PC-3 (cell line): Measurements from ENCODE around the gene PCGF2. TPM values are rescaled to one million over a fixed set of nuclear protein-coding genes. Genes with fewer than 3 reads are reported as not detected.

Experiments
- ATAC-seq: fragments of 200-7000 bp; cut with Tn5 transposase; 2 replicates; pipeline ENCODE4 v1.9.1; 2020; ENCODE audit warnings: mild to moderate bottlenecking, moderate library complexity
- BruUV-seq: library from RNA; stranded (reverse); fragments of 400-500 nt; replicated peaks from 2 replicates; lab custom pipeline; 2021; lab: Mats Ljungman, UMichigan
- CTCF ChIA-PET: fragments of 300-600 bp; sonication (Branson Sonifier 250); formaldehyde crosslinking; loops from one replicate; lab custom pipeline; 2022; ENCODE audit warnings: antibody characterized with exemption; lab: Charles Lee
- POLR2A ChIA-PET: fragments of 300-600 bp; sonication (Branson Sonifier 250); formaldehyde crosslinking; loops from one replicate; lab custom pipeline; 2022; ENCODE audit warnings: antibody characterized with exemption; ENCODE audit not compliant: unreplicated experiment; lab: Charles Lee
- DNase-seq: peaks from one replicate; pipeline ENCODE4 v3.0.0-alpha.2; 2015
- H2AFZ ChIP-seq: fragments of 300-600 bp; sonication (generic); 2 replicates; pipeline ENCODE4 v1.6.0; 2016; ENCODE audit warnings: antibody characterized with exemption, low read length
- H3F3A ChIP-seq: fragments of 300-600 bp; sonication (generic); one replicate; pipeline ENCODE4 v1.6.0; 2017; ENCODE audit warnings: antibody characterized with exemption, low read length, control low read depth, mild to moderate bottlenecking; ENCODE audit not compliant: unreplicated experiment
- H3K27ac ChIP-seq: fragments of 300-600 bp; sonication (generic); 2 replicates; pipeline ENCODE4 v1.5.1; 2016; ENCODE audit warnings: mild to moderate bottlenecking, low read length
- H3K27me3 ChIP-seq: fragments of 300-600 bp; sonication (generic); 2 replicates; pipeline ENCODE4 v1.6.1; 2016; ENCODE audit warnings: low read length, mixed read lengths
- H3K36me3 ChIP-seq: fragments of 300-600 bp; sonication (generic); 2 replicates; pipeline ENCODE4 v1.6.1; 2016; ENCODE audit warnings: low read depth, mixed run types, low read length, mixed read lengths
- H3K4me1 ChIP-seq: fragments of 300-600 bp; sonication (generic); 2 replicates; pipeline ENCODE4 v1.5.1; 2016; ENCODE audit warnings: low read length; ENCODE audit not compliant: insufficient read depth
- H3K4me2 ChIP-seq: fragments of 300-600 bp; sonication (generic); 2 replicates; pipeline ENCODE4 v1.6.0; 2016; ENCODE audit warnings: low read length
- H3K4me3 ChIP-seq: fragments of 300-600 bp; sonication (generic); 2 replicates; pipeline ENCODE4 v1.5.1; 2016; ENCODE audit warnings: mild to moderate bottlenecking, low read length, mixed read lengths
- H3K79me2 ChIP-seq: fragments of 300-600 bp; sonication (generic); 2 replicates; pipeline ENCODE4 v1.6.1; 2017; ENCODE audit warnings: low read length, mixed read lengths
- H3K9ac ChIP-seq: fragments of 300-600 bp; sonication (generic); 2 replicates; pipeline ENCODE4 v1.6.0; 2016; ENCODE audit warnings: mild to moderate bottlenecking, low read length
- H3K9me2 ChIP-seq: fragments of 300-600 bp; sonication (generic); replicated peaks from 2 replicates; pipeline ENCODE4 v1.6.1; 2016; ENCODE audit warnings: mixed run types, low read length, mixed read lengths
- H3K9me3 ChIP-seq: fragments of 300-600 bp; sonication (generic); 2 replicates; pipeline ENCODE4 v1.6.1; 2016; ENCODE audit warnings: low read length, mixed read lengths
- H4K20me1 ChIP-seq: fragments of 300-600 bp; sonication (generic); 2 replicates; pipeline ENCODE4 v1.6.1; 2016; ENCODE audit warnings: low read length, mixed read lengths
- CTCF ChIP-seq: fragments of 300-600 bp; sonication (generic); conservative IDR thresholded peaks from 2 replicates; pipeline ENCODE4 v1.5.1; 2017; ENCODE audit warnings: antibody characterized with exemption, low read depth, mild to moderate bottlenecking, low read length
- EZH2 ChIP-seq: fragments of 300-600 bp; sonication (generic); IDR thresholded peaks from one replicate; pipeline ENCODE4 v1.6.1; 2017; ENCODE audit warnings: antibody characterized with exemption, mild to moderate bottlenecking, low read length; ENCODE audit not compliant: unreplicated experiment
- EZH2phosphoT487 ChIP-seq: fragments of 300-600 bp; sonication (generic); IDR thresholded peaks from 2 replicates; pipeline ENCODE4 v1.6.1; 2018; ENCODE audit warnings: mild to moderate bottlenecking, antibody characterized with exemption, low read length, borderline replicate concordance
- intact Hi-C: fragments of 100-400 bp; cut with micrococcal nuclease; formaldehyde crosslinking; loops from 2 replicates; pipeline ENCODE4 v1.9.0; 2023
- total RNA-seq: library from RNA; depleted of rRNA; stranded (reverse); fragments of >200 nt; gene quantifications from 2 replicates; pipeline ENCODE4 v1.2.3, GENCODE V29; 2014

Gene PCGF2
- total RNA-seq, 1 experiment from 2014 or later: 14.1 TPM

GRCh38 chr17:38713456-38714075, 34.6 kb downstream of the PCGF2 start:
- no peak for ATAC-seq
- ChIA-PET CTCF (no interaction called here), POLR2A (no interaction called here)
- Histone ChIP-seq H3K27ac (no peak overlapping the region), H3K4me1 (no peaks in the 10 kb centered on the region), H4K20me1 (no peaks in the 10 kb centered on the region), H3K36me3 (no peaks in the 10 kb centered on the region), H3K9me3 (no peaks in the 10 kb centered on the region), H3F3A (no peaks in the 10 kb centered on the region), H3K9ac (no peak overlapping the region), H3K4me3 (no peak overlapping the region), H3K9me2 (no peaks in the 10 kb centered on the region), H3K4me2 (no peak overlapping the region), H2AFZ (no peak overlapping the region), H3K27me3 (no peaks in the 10 kb centered on the region), H3K79me2 (no peaks in the 10 kb centered on the region)
- TF ChIP-seq EZH2 (no peak), CTCF (no peak), EZH2phosphoT487 (no peak)
- intact Hi-C loops: no loop called here
- no TSS peak for BruUV-seq
- DNase-seq: no peak

- peaks cover 7% of the 10 kb centered on the region; the same call in 1 of the 2 replicates for H3K79me2 ChIP-seq
- DNase-seq (no peak), ATAC-seq (no peak)
- no peak overlapping the region for H3K4me2 ChIP-seq
- H3K36me3 ChIP-seq: no peaks in the 10 kb centered on the region
- no peak overlapping the region for H2AFZ ChIP-seq
- no peak for TF ChIP-seq EZH2phosphoT487
- no peak for TF ChIP-seq CTCF
- no peak for TF ChIP-seq EZH2
- intact Hi-C loops: no loop called here
- POLR2A ChIA-PET: no interaction called here
- H3K9me2 ChIP-seq: no peaks in the 10 kb centered on the region
- no peaks in the 10 kb centered on the region for H3K4me1 ChIP-seq
- no peak overlapping the region for H3K9ac ChIP-seq
- no peak overlapping the region for H3K4me3 ChIP-seq
- CTCF ChIA-PET: no interaction called here
- H3F3A ChIP-seq: no peaks in the 10 kb centered on the region
- no peaks in the 10 kb centered on the region for H3K9me3 ChIP-seq
- BruUV-seq: no TSS peak
- no peaks in the 10 kb centered on the region for H4K20me1 ChIP-seq
- no peak overlapping the region for H3K27ac ChIP-seq
- H3K27me3 ChIP-seq: no peaks in the 10 kb centered on the region
These were observed 35.5 kb downstream of the PCGF2 start for GRCh38 chr17:38712593-38712992.

- ChIA-PET CTCF (no interaction called here), POLR2A (no interaction called here)
- BruUV-seq: no TSS peak
These were observed 36.2 kb downstream of the PCGF2 start for GRCh38 chr17:38711792-38712571.

More at GRCh38 chr17:38711792-38712571, 36.2 kb downstream of the PCGF2 start:
- no peak for TF ChIP-seq CTCF
- no peak for TF ChIP-seq EZH2phosphoT487
- TF ChIP-seq EZH2: no peak
- Histone ChIP-seq H3K9me3 (no peaks in the 10 kb centered on the region), H3K36me3 (no peaks in the 10 kb centered on the region), H4K20me1 (no peaks in the 10 kb centered on the region), H2AFZ (no peak overlapping the region), H3K9me2 (no peaks in the 10 kb centered on the region), H3F3A (no peaks in the 10 kb centered on the region), H3K4me2 (no peak overlapping the region), H3K9ac (no peak overlapping the region), H3K4me3 (no peak overlapping the region), H3K27me3 (no peaks in the 10 kb centered on the region), H3K4me1 (peaks cover 3% of the 10 kb centered on the region; the same call in 1 of the 2 replicates), H3K79me2 (peaks cover 14% of the 10 kb centered on the region), H3K27ac (no peak overlapping the region)
- DNase-seq: no peak
- no peak for ATAC-seq
- intact Hi-C loops: no loop called here
